Calu3 (cell line): ENCODE measurements around the gene SLC17A8. TPM values are rescaled to one million over a fixed set of nuclear protein-coding genes. Genes with fewer than 3 reads are reported as not detected.

Experiments
- BruUV-seq: library from RNA; stranded (reverse); fragments of 400-500 nt; replicated peaks from 2 replicates; lab custom pipeline; 2021; lab: Mats Ljungman, UMichigan
- CTCF ChIA-PET: fragments of 300-600 bp; sonication (Branson Sonifier 250); formaldehyde crosslinking; loops from one replicate; lab custom pipeline; 2022; ENCODE audit warnings: antibody characterized with exemption; lab: Charles Lee
- DNase-seq: peaks from one replicate; pipeline ENCODE4 v3.0.0; 2022
- H3K27ac Mint-ChIP-seq: one replicate; pipeline ENCODE4 v1.8.0; 2022; ENCODE audit warnings: mixed read lengths; ENCODE audit not compliant: unreplicated experiment
- H3K27me3 Mint-ChIP-seq: one replicate; pipeline ENCODE4 v1.8.0; 2022; ENCODE audit warnings: mixed read lengths; ENCODE audit not compliant: unreplicated experiment
- H3K36me3 Mint-ChIP-seq: one replicate; pipeline ENCODE4 v1.8.0; 2022; ENCODE audit warnings: mild to moderate bottlenecking, moderate library complexity, mixed read lengths; ENCODE audit not compliant: insufficient read depth, unreplicated experiment
- H3K4me1 Mint-ChIP-seq: one replicate; pipeline ENCODE4 v1.8.0; 2022; ENCODE audit warnings: mild to moderate bottlenecking, low read depth, mixed read lengths; ENCODE audit not compliant: unreplicated experiment
- H3K4me3 Mint-ChIP-seq: one replicate; pipeline ENCODE4 v1.8.0; 2022; ENCODE audit warnings: mild to moderate bottlenecking, low read depth, moderate library complexity, mixed read lengths; ENCODE audit not compliant: unreplicated experiment
- H3K9me3 Mint-ChIP-seq: one replicate; pipeline ENCODE4 v1.8.0; 2022; ENCODE audit warnings: low read depth, mixed read lengths; ENCODE audit not compliant: unreplicated experiment
- CTCF ChIP-seq: fragments of 200-600 bp; IDR thresholded peaks from one replicate; pipeline ENCODE4 v1.8.0; 2022; ENCODE audit warnings: antibody characterized with exemption; ENCODE audit not compliant: unreplicated experiment
- intact Hi-C: fragments of 100-400 bp; cut with micrococcal nuclease; formaldehyde crosslinking; loops from one replicate; pipeline ENCODE4 v1.10.0; 2022; ENCODE audit not compliant: unreplicated experiment
- total RNA-seq: library from RNA; stranded (reverse); gene quantifications from 2 replicates; pipeline ENCODE4 v1.2.3, GENCODE V29; 2022

The SLC17A8 gene
- total RNA-seq, 1 experiment from 2014 or later: not detected

GRCh38 chr12:100439797-100440196 is 82.9 kb downstream of the SLC17A8 start:
- peaks cover 9% of the 10 kb centered on the region for H3K4me1 Mint-ChIP-seq
- no peak for TF ChIP-seq CTCF
- H3K9me3 Mint-ChIP-seq: no peaks in the 10 kb centered on the region
- intact Hi-C loops: no loop called here
- DNase-seq: no peak
- no peak overlapping the region for H3K27ac Mint-ChIP-seq
- CTCF ChIA-PET: no interaction called here
- no peaks in the 10 kb centered on the region for H3K36me3 Mint-ChIP-seq
- no peaks in the 10 kb centered on the region for H3K27me3 Mint-ChIP-seq
- no TSS peak for BruUV-seq
- H3K4me3 Mint-ChIP-seq: no peak overlapping the region

DNA sequence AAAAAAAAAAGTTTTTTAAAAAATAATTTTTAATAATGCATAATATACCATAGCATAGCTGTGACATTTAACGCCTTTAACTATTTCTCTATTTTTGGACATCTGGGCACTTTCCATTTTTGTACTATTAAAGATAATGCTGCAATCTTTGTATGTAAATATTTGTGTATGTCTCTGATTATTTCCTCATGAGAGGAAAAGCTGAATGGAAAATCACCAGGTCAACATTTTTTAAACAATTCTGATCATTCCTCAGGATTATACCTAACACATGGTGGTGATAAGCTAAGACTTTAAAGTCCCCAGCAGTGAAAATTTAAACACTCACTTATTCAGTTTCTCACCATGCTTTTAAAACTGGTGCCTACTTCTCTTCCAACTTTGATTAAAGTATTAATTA is 85.5 kb downstream of the SLC17A8 start:
- no peak for TF ChIP-seq CTCF
- CTCF ChIA-PET: interaction anchor here (0.7 kb wide), 3 partner anchors 8 to 17 kb away, joined by 3 to 4 read pairs (median 4); no protein-coding TSS in a partner anchor
- Mint-ChIP-seq H3K9me3 (no peaks in the 10 kb centered on the region), H3K4me1 (peaks cover 7% of the 10 kb centered on the region), H3K4me3 (no peak overlapping the region), H3K27ac (no peak overlapping the region), H3K27me3 (no peaks in the 10 kb centered on the region), H3K36me3 (no peaks in the 10 kb centered on the region)
- no peak for DNase-seq
- intact Hi-C loops: no loop called here
- BruUV-seq: no TSS peak

DNA sequence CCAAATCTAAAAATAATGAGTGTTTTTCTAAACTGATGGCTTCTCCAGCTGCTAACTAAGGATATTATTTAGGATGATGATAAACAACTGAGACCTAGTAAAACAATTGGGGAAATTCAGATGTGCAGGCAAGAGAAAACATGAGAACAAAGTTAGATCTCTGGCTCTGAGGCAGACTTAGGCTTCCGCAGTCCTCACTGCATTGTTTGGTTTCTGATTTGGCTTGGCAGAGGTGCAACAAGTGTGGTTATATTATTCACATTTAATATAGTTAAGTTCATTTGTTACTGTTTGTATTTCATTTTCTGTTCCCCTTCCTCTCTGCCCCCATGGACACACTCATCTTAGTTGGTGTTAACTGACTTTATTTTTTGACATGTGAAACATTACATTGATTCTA is 86.6 kb downstream of the SLC17A8 start:
- Mint-ChIP-seq H3K4me3 (no peak overlapping the region), H3K27ac (no peak overlapping the region), H3K36me3 (no peaks in the 10 kb centered on the region), H3K9me3 (no peaks in the 10 kb centered on the region), H3K4me1 (peaks cover 7% of the 10 kb centered on the region), H3K27me3 (no peaks in the 10 kb centered on the region)
- no TSS peak for BruUV-seq
- CTCF ChIA-PET: no interaction called here
- no peak for TF ChIP-seq CTCF
- no peak for DNase-seq
- intact Hi-C loops: no loop called here

GRCh38 chr12:100445081-100445481 is 88.2 kb downstream of the SLC17A8 start:
- CTCF ChIA-PET: no interaction called here
- no TSS peak for BruUV-seq
- intact Hi-C loops: no loop called here
- no peak for TF ChIP-seq CTCF
- peak; percentile 6 for DNase-seq
- Mint-ChIP-seq H3K27ac (no peak overlapping the region), H3K9me3 (no peaks in the 10 kb centered on the region), H3K4me3 (no peak overlapping the region), H3K27me3 (no peaks in the 10 kb centered on the region), H3K4me1 (peaks cover 9% of the 10 kb centered on the region), H3K36me3 (no peaks in the 10 kb centered on the region)
